ELF-1 (cell line): ENCODE results near the gene DRAXIN.

Experiments used
- DNase-seq: peaks from one replicate; pipeline ENCODE4 v3.0.0-alpha.2; 2016; ENCODE audit warnings: low read depth, low spot score

Gene DRAXIN

GRCh38 chr1:11654939-11655808, 36.3 kb upstream of the DRAXIN start:
- DNase-seq, result no peak

GRCh38 chr1:11657654-11658053, 33.9 kb upstream of the DRAXIN start:
- no peak for DNase-seq

GRCh38 chr1:11658542-11658941, 33.0 kb upstream of the DRAXIN start:
- DNase-seq, result no peak

- DNase-seq, result no peak
Measured at GRCh38 chr1:11659748-11660147, 31.8 kb upstream of the DRAXIN start.

GRCh38 chr1:11661103-11661502, 30.4 kb upstream of the DRAXIN start:
- DNase-seq, result no peak

GRCh38 chr1:11664336-11665065, 27.0 kb upstream of the DRAXIN start:
- peak; percentile 56 for DNase-seq

- DNase-seq, result no peak
Measured at GRCh38 chr1:11668516-11668915, 23.0 kb upstream of the DRAXIN start.

- no peak for DNase-seq
Measured at GRCh38 chr1:11670747-11671146, 20.8 kb upstream of the DRAXIN start.

- DNase-seq, result no peak
Measured at GRCh38 chr1:11671205-11671543, 20.3 kb upstream of the DRAXIN start.

GRCh38 chr1:11671544-11672286, 19.8 kb upstream of the DRAXIN start:
- DNase-seq, result no peak

GRCh38 chr1:11673089-11673769, 18.3 kb upstream of the DRAXIN start:
- no peak for DNase-seq

- no peak for DNase-seq
Measured at GRCh38 chr1:11674488-11674887, 17.0 kb upstream of the DRAXIN start.

- DNase-seq, result no peak
Measured at GRCh38 chr1:11675325-11675724, 16.2 kb upstream of the DRAXIN start.

- DNase-seq, result no peak
Measured at GRCh38 chr1:11676386-11677103, 15.0 kb upstream of the DRAXIN start.

GRCh38 chr1:11678442-11678841, 13.1 kb upstream of the DRAXIN start:
- DNase-seq, result no peak

GRCh38 chr1:11680270-11681070, 11.0 kb upstream of the DRAXIN start:
- peak; percentile 61 for DNase-seq

GRCh38 chr1:11681071-11681771, 10.3 kb upstream of the DRAXIN start, which contains the start of gene MAD2L2:
Gene MAD2L2, minus strand, starts transcription at chr1:11681148. Its CDS starts 547 bp downstream, at chr1:11680601.
- peak; percentile 92 for DNase-seq

- DNase-seq, result peak; percentile 91
Measured at GRCh38 chr1:11682287-11682771, 9.2 kb upstream of the DRAXIN start.

- no peak for DNase-seq
Measured at GRCh38 chr1:11682799-11683198, 8.7 kb upstream of the DRAXIN start.
